Sigmoid colon (tissue), 3 donors: ENCODE data around the gene CHADL.

Experiments used
- POLR2A ChIP-seq, 2 donors: fragments of 450-650 bp; IDR thresholded peaks; one replicate each; pipeline ENCODE4 v1.6.1; 2016; ENCODE audit warnings: antibody characterized with exemption in 2 of 2, mild to moderate bottlenecking in 2 of 2, moderate library complexity in 2 of 2
- TF ChIP-seq, protein P1 (sequence below), 4 experiments: fragments of 450-650 bp in 3 of 4; fragments of 200-600 bp in 1 of 4; IDR thresholded peaks; one replicate each; pipeline ENCODE4 v1.5.1; 2016 to 2019; ENCODE audit warnings: antibody characterized with exemption in 4 of 4, mild to moderate bottlenecking in 3 of 4, moderate library complexity in 2 of 4

DNA sequence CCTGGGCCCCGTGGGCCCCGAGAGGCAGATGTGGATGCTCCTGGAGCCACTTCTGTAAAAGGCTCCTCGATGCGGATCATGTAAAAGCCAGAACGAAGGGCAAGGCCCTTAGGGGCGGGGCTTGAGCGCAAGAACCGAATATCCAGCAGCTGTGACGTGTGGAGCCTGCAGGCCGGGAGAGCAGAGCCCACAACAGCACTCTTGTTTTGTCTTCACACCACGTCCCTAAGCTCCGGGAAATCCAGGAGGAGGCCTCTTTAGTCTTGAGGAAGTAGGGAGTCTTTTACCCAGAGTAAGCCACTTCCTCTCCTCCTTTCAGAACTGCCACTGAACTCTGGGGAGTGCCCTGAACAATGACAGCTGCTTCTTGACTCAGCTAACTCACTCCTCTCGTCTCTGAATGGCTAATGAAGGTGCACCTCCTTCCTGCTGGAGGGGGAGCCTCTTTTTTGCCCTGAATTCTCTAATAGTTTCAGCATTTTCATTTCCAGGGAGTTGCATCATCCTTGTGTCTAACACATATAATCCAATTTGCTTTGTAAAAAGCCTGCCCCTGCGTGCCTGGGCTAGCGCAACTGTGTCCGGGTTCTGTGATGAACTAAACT, 23.1 kb downstream of the CHADL start:
- TF ChIP-seq, protein P1, sequence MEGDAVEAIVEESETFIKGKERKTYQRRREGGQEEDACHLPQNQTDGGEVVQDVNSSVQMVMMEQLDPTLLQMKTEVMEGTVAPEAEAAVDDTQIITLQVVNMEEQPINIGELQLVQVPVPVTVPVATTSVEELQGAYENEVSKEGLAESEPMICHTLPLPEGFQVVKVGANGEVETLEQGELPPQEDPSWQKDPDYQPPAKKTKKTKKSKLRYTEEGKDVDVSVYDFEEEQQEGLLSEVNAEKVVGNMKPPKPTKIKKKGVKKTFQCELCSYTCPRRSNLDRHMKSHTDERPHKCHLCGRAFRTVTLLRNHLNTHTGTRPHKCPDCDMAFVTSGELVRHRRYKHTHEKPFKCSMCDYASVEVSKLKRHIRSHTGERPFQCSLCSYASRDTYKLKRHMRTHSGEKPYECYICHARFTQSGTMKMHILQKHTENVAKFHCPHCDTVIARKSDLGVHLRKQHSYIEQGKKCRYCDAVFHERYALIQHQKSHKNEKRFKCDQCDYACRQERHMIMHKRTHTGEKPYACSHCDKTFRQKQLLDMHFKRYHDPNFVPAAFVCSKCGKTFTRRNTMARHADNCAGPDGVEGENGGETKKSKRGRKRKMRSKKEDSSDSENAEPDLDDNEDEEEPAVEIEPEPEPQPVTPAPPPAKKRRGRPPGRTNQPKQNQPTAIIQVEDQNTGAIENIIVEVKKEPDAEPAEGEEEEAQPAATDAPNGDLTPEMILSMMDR (IDR thresholded peaks at IDR 0.05) = no peak
- TF ChIP-seq POLR2A (IDR thresholded peaks at IDR 0.05) = no peak
